Smooth muscle cell (in vitro differentiated cells): ENCODE data around the gene ITIH2. TPM values are rescaled to one million over a fixed set of nuclear protein-coding genes. Genes with fewer than 3 reads are reported as not detected.

Experiments
- DNase-seq: peaks from one replicate; lab custom pipeline; 2025; ENCODE audit not compliant: unreplicated experiment; lab: John Stamatoyannopoulos, UW
- H2AFZ ChIP-seq: fragments of 200-600 bp; sonication (generic); 2 replicates; pipeline ENCODE4 v1.6.0; 2016; ENCODE audit warnings: antibody characterized with exemption, low read depth, mild to moderate bottlenecking
- H3F3A ChIP-seq: fragments of 200-600 bp; sonication (generic); 2 replicates; pipeline ENCODE4 v1.6.0; 2017; ENCODE audit warnings: antibody characterized with exemption, low read depth
- H3K27ac ChIP-seq: fragments of 200-600 bp; sonication (generic); 2 replicates; pipeline ENCODE4 v1.5.1; 2016; ENCODE audit warnings: low read depth, mild to moderate bottlenecking
- H3K27me3 ChIP-seq: fragments of 200-600 bp; sonication (generic); 2 replicates; pipeline ENCODE4 v1.6.1; 2016; ENCODE audit warnings: low read depth, mild to moderate bottlenecking
- H3K36me3 ChIP-seq: fragments of 200-600 bp; sonication (generic); 2 replicates; pipeline ENCODE4 v1.5.1; 2016; ENCODE audit warnings: low read depth
- H3K4me1 ChIP-seq: fragments of 200-600 bp; sonication (generic); 2 replicates; pipeline ENCODE4 v1.5.1; 2016; ENCODE audit warnings: low read depth
- H3K4me2 ChIP-seq: fragments of 200-600 bp; sonication (generic); 2 replicates; pipeline ENCODE4 v1.6.0; 2016; ENCODE audit warnings: mild to moderate bottlenecking
- H3K4me3 ChIP-seq: fragments of 200-600 bp; sonication (generic); 2 replicates; pipeline ENCODE4 v1.5.1; 2016; ENCODE audit warnings: mild to moderate bottlenecking
- H3K79me2 ChIP-seq: fragments of 200-600 bp; sonication (generic); 2 replicates; pipeline ENCODE4 v1.6.0; 2016; ENCODE audit warnings: low read depth, mild to moderate bottlenecking
- H3K9ac ChIP-seq: fragments of 200-600 bp; sonication (generic); 2 replicates; pipeline ENCODE4 v1.6.0; 2016; ENCODE audit warnings: low read depth
- H3K9me3 ChIP-seq: fragments of 200-600 bp; sonication (generic); replicated peaks from 2 replicates; pipeline ENCODE4 v1.5.1; 2016; ENCODE audit warnings: low read depth
- H4K20me1 ChIP-seq: fragments of 200-600 bp; sonication (generic); 2 replicates; pipeline ENCODE4 v1.6.0; 2016; ENCODE audit warnings: low read depth
- CTCF ChIP-seq: fragments of 200-600 bp; sonication (generic); IDR thresholded peaks from 2 replicates; pipeline ENCODE4 v1.5.1; 2017; ENCODE audit warnings: borderline replicate concordance, mild to moderate bottlenecking, antibody characterized with exemption; ENCODE audit not compliant: insufficient read depth, poor library complexity, severe bottlenecking
- WGBS: methylation state at CpG from one replicate; pipeline ENCODE4 v1.1.7; 2016; ENCODE audit warnings: low lambda C conversion rate; 5-methylcytosine and 5-hydroxymethylcytosine counted together
- polyA plus RNA-seq: library from polyadenylated mRNA; unstranded; fragments of >200 nt; fragmentation: Nextera tagmentation; extraction: Ambion mirVana; gene quantifications from 2 replicates; pipeline ENCODE4 v1.2.1, GENCODE V29; 2016
- total RNA-seq: library from RNA; depleted of rRNA; stranded (reverse); fragments of >200 nt; gene quantifications from 2 replicates; pipeline ENCODE4 v1.2.3, GENCODE V29; 2014

Gene ITIH2
- total and polyA plus RNA-seq, 2 experiments from 2014 or later: 0.09 to 0.13 TPM

DNA sequence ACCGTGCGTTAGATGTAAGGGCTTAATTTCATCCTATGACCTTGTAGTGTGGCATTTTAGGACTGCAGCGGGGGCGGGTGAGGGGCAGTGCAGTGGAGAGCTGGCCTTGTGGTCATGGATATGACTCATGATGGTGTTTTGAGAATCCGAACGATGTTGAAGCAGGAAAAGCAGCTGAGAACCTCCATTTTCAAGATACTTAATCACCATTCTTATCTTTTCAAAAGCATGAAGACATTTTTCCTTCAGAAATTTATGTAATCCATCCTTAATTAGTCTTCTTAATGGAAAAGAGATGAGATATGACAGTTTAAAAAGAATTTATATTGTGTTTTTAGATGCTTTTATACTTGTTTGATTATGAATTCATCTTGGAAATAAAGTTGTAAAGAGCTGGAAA lies 94.5 kb downstream of the ITIH2 start:
- Histone ChIP-seq H3K4me2 (peak overlapping the region; percentile 73), H4K20me1 (peaks cover 33% of the 10 kb centered on the region), H3F3A (peaks cover 11% of the 10 kb centered on the region), H3K4me3 (no peak overlapping the region), H3K36me3 (peaks cover 24% of the 10 kb centered on the region), H3K27ac (peak overlapping the region; percentile 95), H2AFZ (no peak overlapping the region), H3K27me3 (no peaks in the 10 kb centered on the region), H3K79me2 (peaks cover 55% of the 10 kb centered on the region), H3K9ac (peak overlapping the region; percentile 20), H3K9me3 (no peaks in the 10 kb centered on the region), H3K4me1 (peaks cover 12% of the 10 kb centered on the region)
- 9% methylated on average over 6 of the region's 6 CpGs for WGBS
- TF ChIP-seq CTCF: no peak
- DNase-seq: peak; percentile 8

Other genes with a start within 250 kb of the ITIH2 start
- 12.6 and 14.9 TPM in 2 replicates for gene ITIH5, start 36.4 kb upstream of the ITIH2 start, total RNA-seq
- 9.1 and 9.6 TPM in 2 replicates for gene ITIH5, start 36.4 kb upstream of the ITIH2 start, polyA plus RNA-seq
- gene KIN, start 84.7 kb downstream of the ITIH2 start, total RNA-seq: 14.0 and 27.9 TPM in 2 replicates
- gene KIN, start 84.7 kb downstream of the ITIH2 start, polyA plus RNA-seq: 11.5 and 14.3 TPM in 2 replicates
- 352 and 395 TPM in 2 replicates for gene ATP5F1C, start 84.9 kb downstream of the ITIH2 start, total RNA-seq
- gene ATP5F1C, start 84.9 kb downstream of the ITIH2 start, polyA plus RNA-seq: 204 and 206 TPM in 2 replicates
- gene TAF3, start 115.2 kb downstream of the ITIH2 start, total RNA-seq: 3.0 and 3.7 TPM in 2 replicates
- gene TAF3, start 115.2 kb downstream of the ITIH2 start, polyA plus RNA-seq: 7.0 and 7.3 TPM in 2 replicates